BJ (cell line): ENCODE data around the gene SFMBT1. TPM values are rescaled to one million over a fixed set of nuclear protein-coding genes. Genes with fewer than 3 reads are reported as not detected.

Experiments
- CTCF ChIA-PET: fragments of 350-600 bp; formaldehyde crosslinking; extraction: SDS; loops from one replicate; lab custom pipeline; 2021; ENCODE audit warnings: antibody characterized with exemption, inconsistent platforms; lab: Yijun Ruan, JAX
- POLR2A ChIA-PET: fragments of 300-600 bp; sonication (Branson Sonifier 250); formaldehyde crosslinking; extraction: SDS; loops from one replicate; lab custom pipeline; 2021; ENCODE audit warnings: antibody characterized with exemption; lab: Charles Lee
- DNase-seq: peaks from one replicate; pipeline ENCODE4 v3.0.0-alpha.2; 2011; ENCODE audit warnings: low read depth
- H3K27me3 ChIP-seq: 2 replicates; pipeline ENCODE4 v1.6.0; 2011; ENCODE audit warnings: low read length; ENCODE audit not compliant: control insufficient read depth, insufficient read depth
- H3K36me3 ChIP-seq: 2 replicates; pipeline ENCODE4 v1.5.1; 2011; ENCODE audit warnings: low read length; ENCODE audit not compliant: control insufficient read depth, insufficient read depth
- H3K4me3 ChIP-seq: 2 replicates; pipeline ENCODE4 v1.5.1; 2011; ENCODE audit warnings: low read depth, mild to moderate bottlenecking, control low read depth, low read length
- CTCF ChIP-seq: IDR thresholded peaks from 2 replicates; pipeline ENCODE4 v1.5.1; 2011; ENCODE audit warnings: low read depth, mild to moderate bottlenecking, control low read depth, inconsistent platforms, low read length, moderate library complexity; ENCODE audit not compliant: insufficient read depth
- polyA plus RNA-seq: library from polyadenylated mRNA; depleted of rRNA; stranded (reverse); fragments of >200 nt; gene quantifications from 2 replicates; pipeline ENCODE4 v1.2.3, GENCODE V29; 2011; rRNA removed

The SFMBT1 gene
- polyA plus RNA-seq, 1 experiment: 2.1 TPM

- no peaks in the 10 kb centered on the region for H3K27me3 ChIP-seq
- H3K4me3 ChIP-seq: no peak overlapping the region
- DNase-seq: no peak
- peaks cover 7% of the 10 kb centered on the region for H3K36me3 ChIP-seq
- CTCF ChIA-PET: interaction anchor here (1.1 to 1.3 kb wide), 3 partner anchors 9 to 78 kb away, joined by 3 read pairs; no protein-coding TSS in a partner anchor
- POLR2A ChIA-PET: no interaction called here
- no peak for TF ChIP-seq CTCF
Measured at GRCh38 chr3:52854013-52854412, 191.9 kb downstream of the SFMBT1 start.

Other genes with a start within 250 kb of the SFMBT1 start
- gene ITIH4, start 215.4 kb downstream of the SFMBT1 start, polyA plus RNA-seq: 0.49 and 1.4 TPM in 2 replicates
- gene MUSTN1, start 211.1 kb downstream of the SFMBT1 start, polyA plus RNA-seq: not detected in 2 replicates
- 11.6 and 13.5 TPM in 2 replicates for gene STIMATE, start 148.5 kb downstream of the SFMBT1 start, polyA plus RNA-seq
- 27.9 and 33.5 TPM in 2 replicates for gene RFT1, start 84.4 kb upstream of the SFMBT1 start, polyA plus RNA-seq
- 24.2 and 33.5 TPM in 2 replicates for gene PRKCD, start 115.1 kb upstream of the SFMBT1 start, polyA plus RNA-seq
- gene TKT, start 209.9 kb upstream of the SFMBT1 start, polyA plus RNA-seq: 216 and 305 TPM in 2 replicates